OCI-LY3 (cell line): ENCODE data around the gene LYST.

Experiments
- CTCF ChIP-seq: fragments of 200-600, 300-600 bp; sonication (generic); IDR thresholded peaks from 2 replicates; pipeline ENCODE4 v1.5.1; 2014; ENCODE audit warnings: antibody characterized with exemption, low read length, low read depth
- EZH2phosphoT487 ChIP-seq: fragments of 200-600 bp; shearing (Covaris generic); IDR thresholded peaks from 2 replicates; pipeline ENCODE4 v1.6.1; 2018; ENCODE audit warnings: antibody characterized with exemption, mixed run types, low read depth

GRCh38 chr1:235642011-235642942 is 224.4 kb downstream of the LYST start:
- TF ChIP-seq CTCF (no peak), EZH2phosphoT487 (no peak)
